HG03571 (cell line): ENCODE data around the gene EEF2KMT.
"Not testable (repeated sequence)": the region's sequence is repeated elsewhere in the genome, so short reads cannot be mapped to it uniquely, and the experiment has no call there.

Experiments
- ATAC-seq: cut with Tn5 transposase; IDR thresholded peaks from one replicate; pipeline ENCODE4 v1.9.1; 2021; ENCODE audit not compliant: unreplicated experiment

The EEF2KMT gene

GRCh38 chr16:5071341-5071680 is 26.3 kb downstream of the EEF2KMT start:
- no peak for ATAC-seq

GRCh38 chr16:5070431-5071186 is 27.0 kb downstream of the EEF2KMT start:
- no peak for ATAC-seq

- ATAC-seq, result no peak
Observed at GRCh38 chr16:5069854-5070253, 27.7 kb downstream of the EEF2KMT start.

GRCh38 chr16:5069048-5069447 is 28.5 kb downstream of the EEF2KMT start:
- no peak for ATAC-seq

- no peak for ATAC-seq
Observed at GRCh38 chr16:5066511-5066910, 31.1 kb downstream of the EEF2KMT start.

GRCh38 chr16:5065813-5066212 is 31.8 kb downstream of the EEF2KMT start, which contains the start of gene C16orf89:
C16orf89 (minus strand) TSS chr16:5065956; CDS start chr16:5065908, 48 bp downstream.
- no peak for ATAC-seq

GRCh38 chr16:5065326-5065725 is 32.3 kb downstream of the EEF2KMT start:
- ATAC-seq, result no peak

GRCh38 chr16:5064915-5065314 is 32.7 kb downstream of the EEF2KMT start:
- no peak for ATAC-seq

GRCh38 chr16:5062790-5063765 is 34.5 kb downstream of the EEF2KMT start:
- no peak for ATAC-seq

- ATAC-seq, result no peak
Observed at GRCh38 chr16:5062051-5062450, 35.5 kb downstream of the EEF2KMT start.

- no peak for ATAC-seq
Observed at GRCh38 chr16:5060073-5060641, 37.4 kb downstream of the EEF2KMT start.

GRCh38 chr16:5059386-5060072 is 38.1 kb downstream of the EEF2KMT start:
- no peak for ATAC-seq

GRCh38 chr16:5058476-5058875 is 39.1 kb downstream of the EEF2KMT start:
- ATAC-seq, result no peak

- ATAC-seq, result no peak
Observed at GRCh38 chr16:5056352-5056751, 41.2 kb downstream of the EEF2KMT start.

GRCh38 chr16:5054876-5055865 is 42.4 kb downstream of the EEF2KMT start:
- ATAC-seq, result no peak

GRCh38 chr16:5046914-5047313 is 50.7 kb downstream of the EEF2KMT start:
- no peak for ATAC-seq

- no peak for ATAC-seq
Observed at GRCh38 chr16:5045499-5046115, 52.0 kb downstream of the EEF2KMT start.

GRCh38 chr16:5044581-5044980 is 53.0 kb downstream of the EEF2KMT start:
- not testable (repeated sequence) for ATAC-seq

GRCh38 chr16:5044011-5044540 is 53.5 kb downstream of the EEF2KMT start:
- ATAC-seq, result no peak
